Measurements from ENCODE around the gene TRIM36. TPM values are rescaled to one million over a fixed set of nuclear protein-coding genes. Genes with fewer than 3 reads are reported as not detected.

TRIM36 gene
- total RNA-seq, 1 experiment from 2014 or later: 12.6 TPM

- no peak for TF ChIP-seq RAD21 (IDR thresholded peaks at IDR 0.05; ENCODE audit: low read depth)
- TF ChIP-seq EGR1 (IDR thresholded peaks at IDR 0.05; ENCODE audit: low read depth): no peak
- no peak for TF ChIP-seq CBX3 (IDR thresholded peaks at IDR 0.05; ENCODE audit: low read depth)
- TF ChIP-seq CTCF (IDR thresholded peaks at IDR 0.05 in 2 of 3, conservative IDR thresholded peaks at IDR 0.05 in 1 of 3; ENCODE audit: borderline replicate concordance in 1 of 3, insufficient read depth in 1 of 3, low read depth in 2 of 3, low read length in 2 of 3): no peak
- TF ChIP-seq MAX (IDR thresholded peaks at IDR 0.05): no peak
- TF ChIP-seq SP1 (IDR thresholded peaks at IDR 0.05; ENCODE audit: low read depth): no peak
- TF ChIP-seq EZH2phosphoT487 (IDR thresholded peaks at IDR 0.05; ENCODE audit: borderline replicate concordance): no peak
- no peak for TF ChIP-seq SRF (IDR thresholded peaks at IDR 0.05; ENCODE audit: low read depth)
- TF ChIP-seq REST (IDR thresholded peaks at IDR 0.05; ENCODE audit: low read depth): no peak
- no peak for TF ChIP-seq ZFX (IDR thresholded peaks at IDR 0.05)
- TF ChIP-seq POLR2AphosphoS5 (IDR thresholded peaks at IDR 0.05; ENCODE audit: low read depth, low read length): no peak
- no peak for TF ChIP-seq SIN3A (IDR thresholded peaks at IDR 0.05; ENCODE audit: low read depth)
- TF ChIP-seq ZNF274 (IDR thresholded peaks at IDR 0.05; ENCODE audit: low read depth, low read length): no peak
- no peak for TF ChIP-seq CEBPB (IDR thresholded peaks at IDR 0.05; ENCODE audit: low read depth)
- Histone ChIP-seq H3K9me2 (ENCODE audit: insufficient read depth) (no peaks in the 10 kb centered on the region), H3K4me3 (replicated peaks in 1 of 2; ENCODE audit: low read depth in 1 of 2, low read length in 2 of 2) (no peak overlapping the region), H3K79me2 (ENCODE audit: insufficient read depth, low read length) (no peaks in the 10 kb centered on the region), H3K9ac (ENCODE audit: low read length) (no peak overlapping the region), H2AFZ (ENCODE audit: low read depth, low read length, poor library complexity, severe bottlenecking) (no peak overlapping the region), H3K36me3 (ENCODE audit: control insufficient read depth in 1 of 2, insufficient read depth in 2 of 2, low read length in 2 of 2) (no peaks in the 10 kb centered on the region), H3K9me3 (ENCODE audit: control insufficient read depth in 1 of 2, insufficient read depth in 1 of 2, low read depth in 1 of 2, low read length in 2 of 2) (no peaks in the 10 kb centered on the region), H3K4me1 (ENCODE audit: control insufficient read depth in 1 of 2, insufficient read depth in 2 of 2, low read length in 2 of 2) (peaks cover 0 to 5% of the 10 kb centered on the region in 2 experiments; a peak in 2 of 4 replicates), H3K27ac (ENCODE audit: low read depth, low read length) (no peak overlapping the region), H3K4me2 (ENCODE audit: low read length) (no peak overlapping the region), H3K27me3 (ENCODE audit: insufficient read depth, low read length) (no peaks in the 10 kb centered on the region), H4K20me1 (ENCODE audit: insufficient read depth) (no peaks in the 10 kb centered on the region)
- DNase-seq (ENCODE audit: low read depth, low spot score): no peak
- ChIA-PET CTCF (no interaction called here), POLR2A (no interaction called here), RAD21 (ENCODE audit: low non-redundant PET in 1 of 2, low total read pairs in 2 of 2, uncharacterized antibody in 2 of 2, unreplicated experiment in 2 of 2) (no interaction called here)
- BruUV-seq (replicated peaks): no TSS peak
- ATAC-seq: peak; percentile 36; the same call in 1 of the 2 replicates
- intact Hi-C loops (cut with micrococcal nuclease): no loop called here
Measured at GRCh38 chr5:115186794-115187193, 17.1 kb upstream of the TRIM36 start.
